Measurements from ENCODE around the gene PARM1.

The PARM1 gene

GRCh38 chr4:75031775-75032174, 98.9 kb downstream of the PARM1 start:
- no peak for TF ChIP-seq CTCF (IDR thresholded peaks at IDR 0.05; ENCODE audit: insufficient read depth, low read length, poor library complexity, severe bottlenecking)
- TF ChIP-seq EZH2phosphoT487 (conservative IDR thresholded peaks at IDR 0.05; ENCODE audit: low read length): no peak
- Histone ChIP-seq H3K9ac (ENCODE audit: low read length) (no peak overlapping the region), H3F3A (ENCODE audit: insufficient read depth) (no peaks in the 10 kb centered on the region), H3K9me2 (replicated peaks; ENCODE audit: insufficient read depth, low read length) (no peaks in the 10 kb centered on the region), H3K27ac (ENCODE audit: low read depth, low read length) (no peak overlapping the region), H3K27me3 (ENCODE audit: low read length) (no peaks in the 10 kb centered on the region), H2AFZ (ENCODE audit: low read depth, low read length, severe bottlenecking) (no peak overlapping the region), H3K9me3 (ENCODE audit: insufficient read depth, low read length) (no peaks in the 10 kb centered on the region), H3K79me2 (ENCODE audit: insufficient read depth, low read length) (no peaks in the 10 kb centered on the region), H3K4me2 (ENCODE audit: low read depth, low read length, poor library complexity, severe bottlenecking) (no peak overlapping the region), H3K36me3 (ENCODE audit: low read length) (no peaks in the 10 kb centered on the region), H4K20me1 (ENCODE audit: low read depth, low read length) (no peaks in the 10 kb centered on the region), H3K4me3 (ENCODE audit: insufficient read depth, low read length, poor library complexity, severe bottlenecking) (no peak overlapping the region)

DNA sequence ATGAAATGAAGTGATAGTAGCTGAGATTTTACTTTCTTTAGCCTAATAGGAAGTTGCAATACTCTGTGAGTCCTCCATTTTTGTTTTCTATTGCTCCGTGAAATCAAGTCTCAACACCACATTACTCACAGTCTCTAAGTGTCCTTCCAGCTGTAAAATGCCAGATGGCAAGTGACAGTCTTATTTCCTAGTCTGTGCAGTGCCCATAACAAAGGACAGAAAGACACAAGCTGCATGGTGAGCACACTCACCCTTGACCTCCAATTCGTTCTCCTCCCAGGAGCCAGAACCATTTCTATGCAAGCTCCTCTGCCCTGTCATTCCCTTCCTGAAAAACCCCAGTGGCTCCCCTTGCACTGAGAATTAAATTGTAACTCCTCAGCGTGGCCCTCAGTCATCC, 101.6 kb downstream of the PARM1 start:
- TF ChIP-seq CTCF (IDR thresholded peaks at IDR 0.05; ENCODE audit: insufficient read depth, low read length, poor library complexity, severe bottlenecking) (no peak), EZH2phosphoT487 (conservative IDR thresholded peaks at IDR 0.05; ENCODE audit: low read length) (no peak)
- H3K27ac ChIP-seq (ENCODE audit: low read depth, low read length): no peak overlapping the region
- H2AFZ ChIP-seq (ENCODE audit: low read depth, low read length, severe bottlenecking): no peak overlapping the region
- no peaks in the 10 kb centered on the region for H3K36me3 ChIP-seq (ENCODE audit: low read length)
- no peaks in the 10 kb centered on the region for H3K9me2 ChIP-seq (replicated peaks; ENCODE audit: insufficient read depth, low read length)
- no peaks in the 10 kb centered on the region for H4K20me1 ChIP-seq (ENCODE audit: low read depth, low read length)
- H3K9ac ChIP-seq (ENCODE audit: low read length): no peak overlapping the region
- no peaks in the 10 kb centered on the region for H3K27me3 ChIP-seq (ENCODE audit: low read length)
- H3K9me3 ChIP-seq (ENCODE audit: insufficient read depth, low read length): no peaks in the 10 kb centered on the region
- H3K4me3 ChIP-seq (ENCODE audit: insufficient read depth, low read length, poor library complexity, severe bottlenecking): no peak overlapping the region
- H3K79me2 ChIP-seq (ENCODE audit: insufficient read depth, low read length): no peaks in the 10 kb centered on the region
- H3F3A ChIP-seq (ENCODE audit: insufficient read depth): no peaks in the 10 kb centered on the region
- no peak overlapping the region for H3K4me2 ChIP-seq (ENCODE audit: low read depth, low read length, poor library complexity, severe bottlenecking)

DNA sequence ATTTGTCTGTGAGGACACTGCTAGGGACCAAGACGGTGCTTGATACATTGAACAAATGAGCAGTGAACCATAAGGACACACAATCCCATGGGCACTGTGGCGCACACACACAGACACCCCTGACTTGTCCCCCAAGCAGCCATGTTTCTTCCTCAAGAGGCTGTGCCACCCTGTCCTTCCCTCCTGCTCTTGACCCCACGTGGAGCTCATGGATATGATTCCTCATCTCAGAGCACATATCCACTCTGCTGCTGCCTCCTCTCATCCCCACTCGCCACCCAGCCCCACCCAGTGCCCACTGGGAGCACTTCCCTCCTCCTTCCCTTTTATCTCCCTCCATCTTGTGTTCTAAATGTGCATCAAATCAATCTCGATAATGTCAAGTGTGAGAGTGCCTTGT, 102.4 kb downstream of the PARM1 start:
- Histone ChIP-seq H3K36me3 (ENCODE audit: low read length) (no peaks in the 10 kb centered on the region), H3K27me3 (ENCODE audit: low read length) (no peaks in the 10 kb centered on the region), H3K9ac (ENCODE audit: low read length) (no peak overlapping the region), H3K4me3 (ENCODE audit: insufficient read depth, low read length, poor library complexity, severe bottlenecking) (no peak overlapping the region), H3F3A (ENCODE audit: insufficient read depth) (no peaks in the 10 kb centered on the region), H2AFZ (ENCODE audit: low read depth, low read length, severe bottlenecking) (no peak overlapping the region), H4K20me1 (ENCODE audit: low read depth, low read length) (no peaks in the 10 kb centered on the region), H3K79me2 (ENCODE audit: insufficient read depth, low read length) (no peaks in the 10 kb centered on the region), H3K27ac (ENCODE audit: low read depth, low read length) (no peak overlapping the region), H3K9me2 (replicated peaks; ENCODE audit: insufficient read depth, low read length) (no peaks in the 10 kb centered on the region), H3K9me3 (ENCODE audit: insufficient read depth, low read length) (no peaks in the 10 kb centered on the region), H3K4me2 (ENCODE audit: low read depth, low read length, poor library complexity, severe bottlenecking) (no peak overlapping the region)
- TF ChIP-seq CTCF (IDR thresholded peaks at IDR 0.05; ENCODE audit: insufficient read depth, low read length, poor library complexity, severe bottlenecking) (no peak), EZH2phosphoT487 (conservative IDR thresholded peaks at IDR 0.05; ENCODE audit: low read length) (no peak)

All from SU-DHL-6 (cell line).